Hepatic stellate cell (primary cell): ENCODE results near the gene TOB2.
"Not testable (repeated sequence)": the region's sequence is repeated elsewhere in the genome, so short reads cannot be mapped to it uniquely, and the experiment has no call there.

Experiments used
- DNase-seq: peaks from one replicate; pipeline ENCODE4 v3.0.0; 2011; ENCODE audit warnings: low spot score

The TOB2 gene

DNA sequence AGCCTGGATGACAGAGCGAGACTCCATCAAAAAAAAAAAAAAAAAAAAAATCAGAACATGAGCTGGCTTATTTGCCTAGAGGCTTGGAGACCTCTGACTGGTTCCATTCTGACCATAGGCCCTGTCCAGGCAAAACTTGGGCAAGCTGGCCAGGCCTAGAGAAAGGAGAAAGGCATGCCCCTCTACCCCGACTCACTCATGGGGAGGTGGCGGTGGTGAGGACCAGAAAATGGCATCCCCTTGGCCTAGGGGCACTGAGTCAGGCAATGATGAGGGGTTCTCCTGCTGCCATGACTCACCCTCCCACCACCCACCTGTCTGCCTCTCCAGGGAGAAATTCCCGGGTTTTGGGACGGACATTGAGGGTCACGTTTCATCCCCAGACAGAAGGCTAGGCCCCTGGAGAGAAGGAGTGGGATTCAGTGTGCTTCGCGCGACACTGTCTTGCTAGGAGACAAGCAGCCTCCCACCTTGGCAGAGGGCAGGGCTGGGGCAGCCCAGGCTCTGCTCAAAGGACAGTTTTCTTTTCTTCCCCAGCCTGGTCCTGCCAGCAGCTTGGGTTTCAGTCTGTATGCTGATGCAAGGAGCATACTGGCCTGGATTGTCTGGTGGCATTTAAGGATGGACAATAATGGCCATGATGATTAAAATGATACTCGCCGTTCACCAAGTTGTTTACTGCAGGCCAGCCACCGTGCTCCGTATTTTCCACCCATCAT is 17.2 kb downstream of the TOB2 start:
- DNase-seq, result no peak

DNA sequence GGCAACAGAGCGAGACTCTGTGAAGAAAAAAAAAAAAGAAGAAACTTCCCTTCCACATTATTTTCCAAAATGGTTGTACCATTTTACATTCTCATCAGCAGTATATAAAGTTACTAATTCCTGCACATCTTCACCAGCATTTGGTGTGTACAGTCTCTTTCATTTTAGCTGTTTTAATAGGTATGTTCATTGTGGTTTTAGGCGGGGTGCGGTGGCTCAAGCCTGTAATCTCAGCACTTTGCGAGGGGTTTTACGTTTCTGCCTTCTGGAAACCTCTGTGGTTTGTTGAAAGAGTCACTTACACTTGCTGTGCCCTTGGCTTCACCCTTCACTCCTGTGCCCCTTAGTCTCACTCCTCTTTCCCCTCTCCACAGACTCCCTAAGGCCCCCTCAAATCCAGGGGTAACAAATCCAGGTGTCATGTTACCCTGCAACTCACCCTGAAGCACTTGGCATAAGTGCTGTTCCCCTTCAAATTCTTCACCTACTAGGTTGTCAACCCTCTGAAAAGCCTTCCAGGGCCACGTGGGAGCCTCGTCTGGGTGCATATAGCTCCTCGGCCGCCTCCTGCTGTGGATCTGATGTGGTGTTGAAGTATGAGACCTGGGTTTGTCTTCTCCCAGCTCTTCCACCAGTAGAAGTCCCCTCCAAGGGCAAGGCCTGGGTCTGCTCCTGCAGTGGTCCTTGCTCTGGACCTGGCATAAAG is 20.8 kb downstream of the TOB2 start:
- no peak for DNase-seq

DNA sequence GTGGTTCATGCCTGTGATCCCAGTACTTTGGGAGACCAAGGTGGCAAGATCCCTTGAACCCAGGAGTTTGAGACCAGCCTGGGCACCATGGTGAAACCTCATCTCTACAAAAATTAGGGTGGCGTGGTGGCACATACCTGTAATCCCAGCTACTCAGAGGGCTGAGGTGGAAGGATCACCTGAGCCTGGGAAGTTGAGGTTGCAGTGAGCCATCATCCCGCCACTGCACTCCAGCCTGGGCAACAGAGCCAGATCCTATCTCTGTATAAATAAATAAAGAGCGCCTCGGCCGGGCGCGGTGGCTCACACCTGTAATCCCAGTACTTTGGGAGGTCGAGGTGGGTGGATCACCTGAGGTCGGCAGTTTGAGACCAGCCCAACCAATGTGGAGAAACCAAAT is 27.9 kb downstream of the TOB2 start:
- DNase-seq, result no peak

DNA sequence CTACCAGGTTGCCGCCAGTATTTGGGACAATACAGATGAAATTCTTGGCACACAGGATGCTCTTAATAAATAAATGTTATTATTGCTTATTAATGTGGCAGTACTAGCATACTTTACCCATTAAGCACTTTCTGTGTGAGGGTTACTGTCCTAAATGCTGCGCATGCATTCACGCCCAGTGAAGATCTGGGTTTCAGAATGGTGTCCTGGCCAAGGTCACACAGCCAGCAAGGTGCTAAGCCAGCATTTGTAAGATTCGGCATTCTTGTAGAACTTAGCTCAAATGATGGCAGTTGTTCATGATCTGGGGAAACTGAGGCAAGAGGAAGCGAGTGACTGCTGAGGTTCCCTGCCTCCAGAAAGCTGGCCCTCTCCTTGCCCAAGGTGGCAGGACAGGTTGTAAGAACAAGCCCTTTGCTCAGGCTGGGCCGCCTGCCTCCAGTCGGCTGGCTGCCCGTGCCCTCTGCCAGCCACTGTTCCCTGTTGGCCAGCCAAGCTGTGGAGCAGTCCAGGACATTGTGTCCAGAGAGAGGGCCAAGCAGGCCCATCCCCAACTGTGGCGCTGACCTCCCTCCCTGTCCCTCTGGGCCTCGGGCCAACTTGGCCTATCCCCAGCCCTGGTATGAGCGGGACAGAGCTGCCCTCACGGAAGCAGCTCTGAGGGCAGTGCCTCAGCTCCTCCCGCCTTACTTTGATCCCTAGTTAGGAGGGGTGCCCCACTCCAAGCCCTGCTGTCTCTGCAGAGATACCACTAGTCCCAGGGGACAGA is 28.8 kb downstream of the TOB2 start:
- DNase-seq, result peak; percentile 21

DNA sequence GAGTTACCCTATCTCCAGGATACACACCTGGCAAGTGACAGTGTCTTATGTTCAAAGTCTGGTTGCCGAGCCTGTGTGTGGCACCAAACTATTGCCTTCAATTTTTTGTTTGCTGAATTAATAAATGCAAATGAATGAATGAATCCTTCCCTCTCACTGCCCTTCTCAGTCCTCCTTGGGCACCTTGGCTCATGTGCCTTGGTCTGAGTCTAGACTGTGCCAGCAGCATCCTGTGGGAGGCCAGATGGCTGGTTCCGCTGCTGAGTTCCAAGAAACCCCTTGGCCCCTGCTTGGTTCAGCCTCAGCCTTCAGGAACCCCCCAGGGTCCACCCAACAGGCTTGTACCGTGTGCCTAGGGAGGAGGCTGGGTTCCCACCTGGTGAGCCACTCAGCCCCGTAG is 31.0 kb downstream of the TOB2 start:
- no peak for DNase-seq

DNA sequence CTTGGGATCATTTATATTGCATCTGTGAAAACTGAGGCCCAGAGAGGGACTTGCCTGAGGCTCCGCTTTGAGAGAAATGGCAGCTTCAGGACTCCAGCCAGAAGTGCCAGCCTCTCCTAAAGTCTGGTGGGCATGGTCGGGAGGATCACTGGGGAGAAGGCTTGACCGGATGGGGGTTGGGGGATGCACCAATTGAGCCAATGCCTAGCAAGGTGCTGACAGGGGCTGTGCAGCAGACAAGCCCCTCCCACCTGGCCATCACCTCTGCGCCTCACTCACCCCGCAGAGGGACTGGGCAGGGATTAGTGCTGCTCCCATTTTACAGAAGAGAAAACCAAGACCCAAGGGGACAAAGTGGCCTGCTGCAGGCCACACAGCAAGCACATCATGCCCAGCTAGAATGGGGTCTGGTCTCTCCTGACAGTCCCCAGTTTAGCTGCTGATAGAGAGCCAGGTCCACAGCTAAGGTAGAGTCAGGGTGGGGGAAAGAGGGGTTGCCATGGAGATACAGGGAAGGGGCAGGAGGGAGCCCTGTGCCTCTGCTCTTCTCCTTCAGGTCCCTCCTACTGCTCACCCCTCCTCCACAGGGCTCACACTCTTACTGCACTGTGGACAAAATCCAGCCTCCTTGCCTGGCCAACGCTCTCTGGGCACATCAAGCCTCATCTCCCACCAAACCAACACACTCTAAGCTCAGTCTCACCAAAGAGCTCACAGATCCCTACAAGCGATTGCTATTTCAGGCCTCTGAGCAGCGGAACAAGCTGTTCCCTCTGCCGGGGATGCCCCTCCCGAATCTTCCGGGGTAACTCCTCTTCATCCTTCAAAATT is 35.4 kb downstream of the TOB2 start:
- no peak for DNase-seq

DNA sequence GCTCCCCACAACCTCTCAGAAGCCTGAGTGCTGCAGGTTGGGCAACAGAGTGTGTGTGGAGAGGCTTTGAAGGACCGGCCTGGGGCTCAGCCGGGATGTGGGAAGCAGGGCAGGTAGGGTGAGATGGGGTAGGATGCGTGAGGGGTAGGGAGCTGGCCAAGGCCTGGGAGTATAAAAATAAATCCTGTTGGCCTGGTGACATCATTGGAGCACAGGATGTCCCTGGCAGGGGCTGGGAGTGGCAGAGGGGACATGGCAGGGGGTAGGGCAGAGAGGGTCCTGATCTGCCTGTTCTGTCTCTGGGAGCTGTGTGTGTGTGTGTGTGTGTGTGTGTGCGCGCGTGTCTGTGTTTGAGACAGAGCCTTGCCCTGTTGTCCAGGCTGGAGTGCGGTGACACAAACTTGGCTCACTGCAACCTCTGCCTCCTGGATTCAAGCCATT is 36.3 kb downstream of the TOB2 start:
- DNase-seq, result no peak

DNA sequence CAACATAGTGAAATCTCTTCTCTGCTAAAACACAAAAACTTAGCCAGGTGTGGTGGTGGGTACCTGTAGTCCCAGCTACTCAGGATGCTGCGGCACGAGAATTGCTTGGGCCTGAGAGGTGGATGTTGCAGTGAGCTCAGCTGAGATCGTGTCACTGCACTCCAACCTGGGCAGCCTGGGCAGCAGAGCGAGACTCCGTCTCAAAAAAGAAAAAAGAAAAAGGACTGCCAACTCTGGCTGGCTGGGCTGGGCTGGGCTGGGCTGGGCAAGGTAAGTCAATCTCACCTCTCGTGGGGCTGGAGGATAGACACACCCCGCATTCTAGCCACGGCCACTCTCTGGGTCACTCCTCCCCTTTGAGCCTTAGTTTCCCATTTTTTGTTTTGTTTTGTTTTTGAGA is 37.9 kb downstream of the TOB2 start:
- no peak for DNase-seq

DNA sequence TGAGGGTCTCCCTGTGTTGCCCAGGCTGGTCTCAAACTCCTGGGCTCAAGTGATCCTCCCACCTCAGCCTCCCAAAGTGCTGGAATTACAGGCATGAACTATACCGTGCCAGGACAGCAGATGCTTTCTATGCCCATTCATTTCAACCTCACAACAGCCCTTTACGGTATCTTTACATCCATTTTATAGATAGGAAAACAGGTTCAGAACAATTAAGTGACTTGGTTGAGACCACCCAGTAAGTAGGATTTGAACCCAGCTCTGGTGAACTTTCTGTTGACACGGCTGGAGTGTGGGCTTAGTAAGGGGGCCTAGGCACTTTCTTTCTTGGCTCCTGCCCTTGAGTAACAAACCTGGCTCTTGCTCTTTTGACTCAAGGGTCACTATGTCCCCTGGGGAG is 39.2 kb downstream of the TOB2 start:
- DNase-seq, result no peak

DNA sequence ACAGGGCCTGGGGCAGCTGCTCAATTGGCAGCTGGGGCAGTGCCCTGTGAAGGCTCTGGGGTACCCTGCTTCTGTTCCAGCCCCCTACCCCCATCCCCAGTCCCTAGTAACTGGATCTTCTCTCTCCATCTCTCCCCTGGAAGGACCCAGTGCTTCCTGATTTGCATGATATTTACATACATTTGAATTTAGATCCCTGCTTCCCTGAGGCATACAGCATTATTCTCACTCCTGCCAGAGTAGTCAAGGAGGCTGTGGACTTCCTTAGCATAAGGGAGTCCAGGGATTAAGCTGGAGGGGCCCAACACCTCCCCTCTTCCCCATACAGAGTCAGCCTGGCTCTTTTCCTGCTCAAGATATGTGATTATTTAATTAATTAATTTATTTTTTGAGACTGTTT is 40.2 kb downstream of the TOB2 start:
- DNase-seq, result no peak

DNA sequence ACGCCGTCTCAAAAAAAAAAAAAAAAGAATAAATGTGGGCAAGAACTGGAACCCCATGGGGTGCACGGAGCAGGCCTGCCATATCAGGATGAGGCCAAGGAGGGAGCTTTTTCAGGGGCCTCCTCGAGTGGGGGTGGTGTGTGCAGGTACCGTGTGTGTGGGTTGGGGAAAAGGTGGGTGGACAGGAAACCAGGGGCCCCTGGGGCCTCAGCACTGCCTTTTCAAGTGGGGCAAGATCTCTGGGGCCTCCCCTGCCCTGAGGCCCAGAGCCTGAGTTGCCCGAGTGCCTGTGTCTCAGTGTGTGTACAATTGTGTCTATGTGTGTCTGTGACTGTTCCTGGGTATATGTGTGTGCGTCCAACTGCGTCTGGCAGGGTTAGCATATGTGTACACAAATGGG is 41.0 kb downstream of the TOB2 start:
- DNase-seq, result no peak

DNA sequence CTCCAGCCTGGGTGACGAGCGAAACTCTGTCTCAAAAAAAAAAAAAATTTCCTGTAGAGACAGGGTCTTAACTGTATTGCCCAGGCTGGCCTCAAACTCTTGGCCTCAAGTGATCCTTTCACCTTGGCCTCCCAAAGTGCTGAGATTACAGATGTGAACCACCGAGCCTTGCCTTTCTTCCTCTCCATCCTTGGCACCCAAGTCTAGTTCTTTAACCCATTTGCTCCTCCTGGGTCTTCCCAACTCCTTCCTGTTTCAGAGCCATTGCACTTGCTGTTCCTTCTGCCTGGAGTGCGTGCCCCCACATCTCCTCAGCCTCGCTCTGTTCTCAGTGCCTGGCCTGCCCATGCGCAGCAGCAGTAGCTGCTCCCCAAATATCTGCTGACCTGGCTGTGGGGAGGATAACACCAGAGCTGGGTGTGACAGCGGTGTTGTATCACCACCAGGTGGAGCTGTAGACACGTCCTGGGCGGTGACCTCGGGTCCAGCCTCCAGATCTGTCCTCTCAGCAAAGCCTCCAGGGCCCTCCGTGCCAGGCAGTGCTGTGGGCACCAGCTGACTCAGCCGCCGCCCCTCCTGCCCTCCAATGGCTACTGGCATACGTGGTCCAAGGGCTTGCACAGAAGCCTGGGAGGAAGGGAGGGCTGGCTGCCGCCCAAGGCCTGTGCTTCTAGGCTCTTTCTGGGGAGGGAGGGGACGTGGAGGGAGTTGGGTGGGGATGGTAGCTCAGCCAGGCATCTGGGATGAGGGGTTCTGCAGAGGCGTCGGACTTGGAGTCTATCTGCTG is 42.9 kb downstream of the TOB2 start:
- DNase-seq, result peak; percentile 97

DNA sequence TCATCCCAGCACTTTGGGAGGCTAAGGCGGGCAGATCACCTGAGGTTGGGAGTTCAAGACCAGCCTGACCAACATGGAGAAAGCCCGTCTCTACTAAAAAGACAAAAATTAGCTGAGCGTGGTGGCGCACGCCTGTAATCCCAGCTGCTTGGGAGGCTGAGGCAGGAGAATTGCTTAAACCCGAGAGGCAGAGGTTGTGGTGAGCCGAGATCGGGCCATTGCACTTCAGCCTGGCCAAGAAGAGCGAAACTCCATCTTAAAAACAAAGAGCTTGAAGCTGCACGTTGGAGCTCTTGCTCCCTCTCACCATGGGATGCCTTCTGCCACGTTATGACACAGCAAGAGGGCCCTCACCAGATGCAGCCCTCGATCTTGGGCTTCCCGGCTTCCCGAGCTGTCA is 43.8 kb downstream of the TOB2 start:
- DNase-seq, result not testable (repeated sequence)

DNA sequence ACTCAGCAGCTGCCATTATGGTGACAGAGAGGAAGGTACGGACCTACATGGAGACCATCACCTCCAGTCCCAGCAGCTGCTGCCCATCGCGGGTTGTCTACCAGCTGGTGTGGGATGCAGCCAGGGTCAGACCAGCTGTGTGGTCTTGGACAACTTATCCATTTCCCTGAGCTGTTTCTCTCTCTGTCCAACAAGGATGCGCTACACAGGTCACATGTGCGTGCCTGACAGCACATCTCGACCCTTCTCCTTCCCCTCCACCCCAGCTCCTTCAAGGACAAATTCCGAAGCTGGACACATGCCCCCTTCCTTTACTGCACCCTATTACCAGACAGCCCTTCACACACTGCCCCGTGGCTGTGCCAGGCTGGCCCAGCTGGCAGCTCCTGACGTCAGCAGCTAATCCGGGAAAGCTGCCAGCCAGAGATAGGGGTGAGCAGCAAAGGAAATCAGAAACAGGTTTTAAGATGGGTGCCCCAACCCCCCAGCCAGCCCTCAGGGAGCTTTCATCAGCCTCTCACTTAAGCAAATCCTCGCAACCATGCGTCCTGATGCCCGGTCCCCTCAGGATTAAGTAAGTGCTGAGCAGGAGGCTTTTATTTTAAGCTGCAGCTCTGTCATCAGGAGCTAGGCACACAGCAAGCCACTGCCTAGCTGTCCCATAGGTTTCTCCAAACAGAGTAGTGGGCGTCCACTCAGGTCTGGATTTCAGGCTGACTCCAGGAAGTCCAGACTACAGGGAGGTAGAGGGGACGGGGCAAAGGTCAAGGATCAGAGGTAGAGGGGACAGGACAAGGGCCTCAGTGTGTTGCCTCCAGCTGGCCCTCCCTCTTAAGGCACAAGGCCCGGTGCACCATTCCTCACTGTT is 44.6 kb downstream of the TOB2 start:
- peak; percentile 68 for DNase-seq

DNA sequence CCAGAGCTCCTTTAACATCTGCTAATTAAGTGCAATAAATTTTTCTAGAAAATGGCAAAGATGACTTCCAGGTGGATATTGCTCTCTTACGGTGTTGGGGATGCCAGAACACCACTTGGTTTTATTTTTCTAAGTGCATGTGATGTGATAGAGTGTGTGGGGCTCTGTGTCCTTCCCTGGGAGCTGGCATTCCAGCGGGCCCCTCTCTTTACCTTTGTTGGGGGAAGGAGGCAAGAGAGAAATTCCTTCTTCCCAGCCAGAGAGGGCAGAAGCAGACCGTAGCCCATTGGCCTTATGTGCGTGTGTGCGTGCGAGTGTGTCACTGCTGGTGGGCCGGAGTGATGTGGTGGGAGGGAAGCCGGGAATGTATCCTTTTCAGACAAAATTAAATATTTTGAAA is 47.7 kb downstream of the TOB2 start:
- DNase-seq, result no peak

DNA sequence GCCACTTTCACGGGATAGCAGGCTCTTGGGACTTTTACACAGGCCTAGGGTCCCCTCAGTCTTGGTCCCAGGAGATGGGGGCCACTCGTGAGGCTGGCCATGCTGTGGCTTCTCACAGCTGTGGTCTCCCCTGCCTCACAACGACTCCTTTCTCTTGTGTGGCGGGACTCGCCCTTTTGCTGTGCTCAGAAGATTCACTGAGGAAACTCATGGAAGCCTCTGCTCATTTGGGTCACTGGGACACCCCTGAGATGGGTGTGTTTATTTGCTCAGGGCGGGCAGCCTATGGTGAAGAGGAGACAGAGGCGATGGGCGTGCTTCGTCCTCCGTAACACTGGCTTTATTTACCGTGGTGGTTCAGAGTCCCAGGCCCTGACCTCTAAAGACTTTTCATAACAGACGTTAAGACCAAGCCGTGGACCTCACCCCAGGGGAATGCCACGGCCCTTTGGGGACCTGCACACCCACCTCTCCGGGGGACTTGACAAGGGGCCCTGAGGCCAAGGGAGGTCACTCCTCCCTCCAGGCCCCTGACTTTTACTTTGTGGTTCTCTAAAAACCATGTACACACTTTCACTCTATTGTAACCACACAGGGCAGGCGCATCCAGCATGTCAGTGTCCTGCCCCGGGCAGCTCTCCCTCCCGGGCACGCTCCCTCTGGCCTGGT is 49.3 kb downstream of the TOB2 start:
- no peak for DNase-seq

DNA sequence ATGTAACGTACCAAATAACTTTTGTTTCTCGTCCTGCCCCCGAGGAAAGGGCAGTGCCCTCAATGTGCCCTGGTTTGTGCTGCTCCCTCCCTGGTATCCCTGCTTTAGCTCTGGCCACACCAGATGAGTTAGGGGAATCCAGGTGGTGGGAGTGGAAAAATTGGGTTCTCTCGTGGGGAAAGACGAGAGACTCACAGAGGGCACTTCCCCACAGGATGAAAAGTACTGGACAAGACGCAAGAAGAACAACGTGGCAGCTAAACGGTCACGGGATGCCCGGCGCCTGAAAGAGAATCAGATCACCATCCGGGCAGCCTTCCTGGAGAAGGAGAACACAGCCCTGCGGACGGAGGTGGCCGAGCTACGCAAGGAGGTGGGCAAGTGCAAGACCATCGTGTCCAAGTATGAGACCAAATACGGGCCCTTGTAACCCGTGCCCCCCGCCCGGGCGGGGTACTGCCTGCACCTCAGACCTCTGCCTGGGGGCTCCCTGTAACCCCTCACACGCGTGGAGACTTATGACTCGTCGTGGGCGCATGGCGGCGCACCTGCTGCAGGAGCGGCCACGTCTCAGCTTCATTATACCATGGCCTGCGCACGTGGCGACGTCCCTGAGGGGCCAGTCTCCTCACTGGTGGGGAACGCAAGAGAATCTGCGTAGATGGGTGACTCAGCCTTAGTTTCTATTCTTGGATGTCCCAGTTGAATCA is 50.9 kb downstream of the TOB2 start:
- no peak for DNase-seq

DNA sequence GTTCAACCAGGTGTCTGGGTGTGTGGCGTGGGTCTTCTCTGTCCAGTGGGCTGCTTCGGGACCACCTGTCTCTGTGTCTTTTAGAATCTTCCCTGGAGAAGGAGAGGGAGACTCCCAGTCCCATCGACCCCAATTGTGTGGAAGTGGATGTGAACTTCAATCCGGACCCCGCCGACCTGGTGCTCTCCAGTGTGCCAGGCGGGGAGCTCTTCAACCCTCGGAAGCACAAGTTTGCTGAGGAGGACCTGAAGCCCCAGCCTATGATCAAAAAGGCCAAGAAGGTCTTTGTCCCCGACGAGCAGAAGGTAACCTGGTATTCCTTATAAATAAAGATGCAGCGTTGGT is 52.6 kb downstream of the TOB2 start:
- no peak for DNase-seq

DNA sequence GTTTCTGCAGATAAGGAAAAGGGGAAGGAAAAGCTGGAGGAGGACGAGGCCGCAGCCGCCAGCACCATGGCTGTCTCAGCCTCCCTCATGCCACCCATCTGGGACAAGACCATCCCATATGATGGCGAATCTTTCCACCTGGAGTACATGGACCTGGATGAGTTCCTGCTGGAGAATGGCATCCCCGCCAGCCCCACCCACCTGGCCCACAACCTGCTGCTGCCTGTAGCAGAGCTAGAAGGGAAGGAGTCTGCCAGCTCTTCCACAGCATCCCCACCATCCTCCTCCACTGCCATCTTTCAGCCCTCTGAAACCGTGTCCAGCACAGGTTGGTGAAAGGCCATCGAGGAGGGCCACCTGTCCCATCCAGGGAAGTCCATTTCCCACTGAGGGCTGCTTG is 59.3 kb downstream of the TOB2 start:
- no peak for DNase-seq
